Measurements from ENCODE around the gene PKLR. TPM values are rescaled to one million over a fixed set of nuclear protein-coding genes. Genes with fewer than 3 reads are reported as not detected.

Gene PKLR
- total RNA-seq, 1 experiment from 2014 or later = not detected

DNA sequence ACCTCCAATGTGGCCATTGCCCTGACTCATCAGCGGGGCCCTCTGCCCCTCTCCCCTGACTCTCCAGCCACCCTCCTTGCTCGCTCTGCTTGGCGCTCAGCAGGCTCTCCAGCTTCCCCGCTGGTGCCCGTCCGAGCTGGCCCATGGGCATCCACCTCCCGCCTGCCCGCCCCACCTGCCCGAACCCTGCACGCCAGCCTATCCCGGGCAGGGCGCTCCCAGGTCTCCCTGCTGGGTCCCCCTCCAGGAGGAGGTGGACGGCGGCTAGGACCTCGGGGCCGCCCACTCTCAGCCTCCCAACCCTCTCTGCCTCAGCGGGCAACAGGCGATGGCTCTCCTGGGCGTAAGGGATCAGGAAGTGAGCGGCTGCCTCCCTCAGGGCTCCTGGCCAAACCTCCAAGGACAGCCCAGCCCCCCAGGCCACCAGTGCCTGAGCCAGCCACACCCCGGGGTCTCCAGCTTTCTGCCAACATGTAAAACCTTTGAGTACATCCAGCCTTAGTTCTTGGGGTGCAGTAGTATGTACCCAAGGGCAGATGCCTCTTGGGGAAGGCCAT is 13.2 kb downstream of the PKLR start:
- H3K4me3 Mint-ChIP-seq = no peak overlapping the region
- H2AK5ac ChIP-seq (ENCODE audit: insufficient read length, low read length) = no peak overlapping the region
- H3K23me2 ChIP-seq (ENCODE audit: insufficient read length, low read depth, low read length, poor library complexity, severe bottlenecking) = no peaks in the 10 kb centered on the region
- H3T11ph ChIP-seq (ENCODE audit: low read length) = no peak overlapping the region
- H3K14ac ChIP-seq (ENCODE audit: insufficient read depth, low read length) = no peak overlapping the region
- H3K79me1 ChIP-seq (ENCODE audit: insufficient read depth, low read depth, low read length, poor library complexity, severe bottlenecking) = no peaks in the 10 kb centered on the region
- H3K9me3 Mint-ChIP-seq = no peaks in the 10 kb centered on the region
- no peaks in the 10 kb centered on the region for H3K9me3 ChIP-seq (ENCODE audit: control insufficient read depth, low read depth, low read length)
- TF ChIP-seq, protein P1, sequence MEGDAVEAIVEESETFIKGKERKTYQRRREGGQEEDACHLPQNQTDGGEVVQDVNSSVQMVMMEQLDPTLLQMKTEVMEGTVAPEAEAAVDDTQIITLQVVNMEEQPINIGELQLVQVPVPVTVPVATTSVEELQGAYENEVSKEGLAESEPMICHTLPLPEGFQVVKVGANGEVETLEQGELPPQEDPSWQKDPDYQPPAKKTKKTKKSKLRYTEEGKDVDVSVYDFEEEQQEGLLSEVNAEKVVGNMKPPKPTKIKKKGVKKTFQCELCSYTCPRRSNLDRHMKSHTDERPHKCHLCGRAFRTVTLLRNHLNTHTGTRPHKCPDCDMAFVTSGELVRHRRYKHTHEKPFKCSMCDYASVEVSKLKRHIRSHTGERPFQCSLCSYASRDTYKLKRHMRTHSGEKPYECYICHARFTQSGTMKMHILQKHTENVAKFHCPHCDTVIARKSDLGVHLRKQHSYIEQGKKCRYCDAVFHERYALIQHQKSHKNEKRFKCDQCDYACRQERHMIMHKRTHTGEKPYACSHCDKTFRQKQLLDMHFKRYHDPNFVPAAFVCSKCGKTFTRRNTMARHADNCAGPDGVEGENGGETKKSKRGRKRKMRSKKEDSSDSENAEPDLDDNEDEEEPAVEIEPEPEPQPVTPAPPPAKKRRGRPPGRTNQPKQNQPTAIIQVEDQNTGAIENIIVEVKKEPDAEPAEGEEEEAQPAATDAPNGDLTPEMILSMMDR (conservative IDR thresholded peaks at IDR 0.05) = no peak
- no peak overlapping the region for H2BK5ac ChIP-seq (ENCODE audit: insufficient read length, low read length)
- peaks cover 2% of the 10 kb centered on the region for H3K27me3 Mint-ChIP-seq (ENCODE audit: low read depth)
- no peak overlapping the region for H2AFZ ChIP-seq (ENCODE audit: low read length)
- no CpG with 5 or more reads among the region's 21 CpGs for WGBS (ENCODE audit: extremely low coverage, insufficient read length, low lambda C conversion rate)
- H4K5ac ChIP-seq (ENCODE audit: insufficient read length, low read depth, low read length) = no peak overlapping the region
- H3K79me2 ChIP-seq (ENCODE audit: insufficient read depth, low read length) = no peaks in the 10 kb centered on the region
- no peak overlapping the region for H3K27ac ChIP-seq (ENCODE audit: insufficient read length, low read depth, low read length)
- H3K18ac ChIP-seq (ENCODE audit: insufficient read length, low read depth, low read length) = no peak overlapping the region
- H3K36me3 Mint-ChIP-seq (ENCODE audit: insufficient read depth in 1 of 3, low read depth in 3 of 3) = peaks cover 0 to 7% (median 2%) of the 10 kb centered on the region in 3 experiments; a peak in 3 of 7 replicates
- no peak overlapping the region for H2BK15ac ChIP-seq (ENCODE audit: low read depth, low read length)
- no peak overlapping the region for H4K91ac ChIP-seq (ENCODE audit: insufficient read length, low read depth, low read length)
- no peak for DNase-seq
- H3K4me1 ChIP-seq (ENCODE audit: insufficient read depth, low read length) = no peaks in the 10 kb centered on the region
- H3K23ac ChIP-seq (ENCODE audit: insufficient read length, low read depth, low read length) = no peak overlapping the region
- H2BK20ac ChIP-seq (ENCODE audit: low read depth, low read length, poor library complexity, severe bottlenecking) = no peak overlapping the region
- no peak overlapping the region for H3K4me2 ChIP-seq (ENCODE audit: insufficient read depth, insufficient read length, low read length)
- no peak overlapping the region for H3K56ac ChIP-seq (ENCODE audit: insufficient read length, low read depth, low read length)
- H2BK120ac ChIP-seq (ENCODE audit: low read depth, low read length, poor library complexity, severe bottlenecking) = no peak overlapping the region
- no peaks in the 10 kb centered on the region for H3K4me1 Mint-ChIP-seq
- H3K4ac ChIP-seq (ENCODE audit: low read depth, low read length) = no peak overlapping the region
- no peak overlapping the region for H3K27ac Mint-ChIP-seq
- H3K27me3 ChIP-seq (ENCODE audit: insufficient read depth, low read length) = no peaks in the 10 kb centered on the region
- no peak overlapping the region for H2BK12ac ChIP-seq (ENCODE audit: insufficient read length, low read depth, low read length)
- no peaks in the 10 kb centered on the region for H4K20me1 ChIP-seq (ENCODE audit: control insufficient read depth, insufficient read depth, insufficient read length)
- H3K9ac ChIP-seq (ENCODE audit: extremely low read depth, insufficient read length, low read length) = no peak overlapping the region
- no peak overlapping the region for H4K8ac ChIP-seq (replicated peaks; ENCODE audit: insufficient read length, low read depth, low read length)
